ENCODE data around the gene BLVRA. TPM values are rescaled to one million over a fixed set of nuclear protein-coding genes. Genes with fewer than 3 reads are reported as not detected.
"Not testable (repeated sequence)": the region's sequence is repeated elsewhere in the genome, so short reads cannot be mapped to it uniquely, and the experiment has no call there.

Gene BLVRA
- total and polyA plus RNA-seq, 7 donors = 22.9 to 105 (median 60.4) TPM

DNA sequence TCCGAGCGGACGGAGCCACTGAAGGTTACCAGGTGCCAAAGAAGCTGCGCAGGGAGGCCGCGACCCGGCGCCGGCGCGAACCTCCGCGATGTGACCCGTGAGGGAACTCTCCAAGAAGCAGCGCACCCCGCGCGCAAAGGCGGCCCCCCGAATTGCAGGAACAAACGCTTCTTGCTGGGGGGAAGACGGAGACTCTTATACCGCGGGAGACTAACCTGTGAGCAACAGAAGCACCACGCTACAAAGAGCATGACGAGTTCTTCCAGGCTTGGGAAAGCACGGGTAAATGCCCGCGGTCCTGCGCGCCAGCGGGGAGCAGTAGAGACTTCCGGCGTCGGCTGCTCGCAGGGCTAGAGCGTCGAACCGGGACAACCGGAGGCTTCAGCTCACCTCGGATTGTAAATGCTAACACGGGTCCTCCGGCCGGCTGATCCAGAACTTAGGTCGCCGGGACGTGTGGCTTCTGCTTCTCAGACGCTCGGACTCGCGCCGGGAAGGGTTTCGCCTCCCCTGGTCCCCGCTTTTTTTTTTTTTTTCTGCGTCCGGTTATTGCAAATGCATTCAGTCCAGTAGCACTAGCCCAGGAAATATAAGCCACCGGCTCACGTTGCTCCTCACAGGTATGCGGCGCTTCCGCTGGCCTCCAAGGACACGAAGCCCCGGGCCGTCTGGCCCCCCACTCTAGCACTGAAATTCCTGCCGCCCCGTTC lies 29.1 kb upstream of the BLVRA start, which contains the start of gene COA1:
COA1 (minus strand) TSS at position 310 of the 710 bp plus-strand sequence. CDS start 80,909 bp downstream, outside the sequence.
- WGBS, 2 donors = 0% methylated on average over 66 of the region's 66 CpGs
- H3K4me1 ChIP-seq = peaks cover 0 to 36% (median 35%) of the 10 kb centered on the region in 4 donors
- peak in 1 of 4 donors; percentile 51 for TF ChIP-seq EP300 (IDR thresholded peaks at IDR 0.05)
- peak; percentile 42 to 79 (median 70) for TF ChIP-seq POLR2AphosphoS5 (IDR thresholded peaks at IDR 0.05)
- TF ChIP-seq, protein P1, sequence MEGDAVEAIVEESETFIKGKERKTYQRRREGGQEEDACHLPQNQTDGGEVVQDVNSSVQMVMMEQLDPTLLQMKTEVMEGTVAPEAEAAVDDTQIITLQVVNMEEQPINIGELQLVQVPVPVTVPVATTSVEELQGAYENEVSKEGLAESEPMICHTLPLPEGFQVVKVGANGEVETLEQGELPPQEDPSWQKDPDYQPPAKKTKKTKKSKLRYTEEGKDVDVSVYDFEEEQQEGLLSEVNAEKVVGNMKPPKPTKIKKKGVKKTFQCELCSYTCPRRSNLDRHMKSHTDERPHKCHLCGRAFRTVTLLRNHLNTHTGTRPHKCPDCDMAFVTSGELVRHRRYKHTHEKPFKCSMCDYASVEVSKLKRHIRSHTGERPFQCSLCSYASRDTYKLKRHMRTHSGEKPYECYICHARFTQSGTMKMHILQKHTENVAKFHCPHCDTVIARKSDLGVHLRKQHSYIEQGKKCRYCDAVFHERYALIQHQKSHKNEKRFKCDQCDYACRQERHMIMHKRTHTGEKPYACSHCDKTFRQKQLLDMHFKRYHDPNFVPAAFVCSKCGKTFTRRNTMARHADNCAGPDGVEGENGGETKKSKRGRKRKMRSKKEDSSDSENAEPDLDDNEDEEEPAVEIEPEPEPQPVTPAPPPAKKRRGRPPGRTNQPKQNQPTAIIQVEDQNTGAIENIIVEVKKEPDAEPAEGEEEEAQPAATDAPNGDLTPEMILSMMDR (IDR thresholded peaks at IDR 0.05) = peak in 2 of 4 experiments; percentile 16 to 18
- peak in 1 of 2 donors; percentile 25 for TF ChIP-seq POLR2A (IDR thresholded peaks at IDR 0.05)

DNA sequence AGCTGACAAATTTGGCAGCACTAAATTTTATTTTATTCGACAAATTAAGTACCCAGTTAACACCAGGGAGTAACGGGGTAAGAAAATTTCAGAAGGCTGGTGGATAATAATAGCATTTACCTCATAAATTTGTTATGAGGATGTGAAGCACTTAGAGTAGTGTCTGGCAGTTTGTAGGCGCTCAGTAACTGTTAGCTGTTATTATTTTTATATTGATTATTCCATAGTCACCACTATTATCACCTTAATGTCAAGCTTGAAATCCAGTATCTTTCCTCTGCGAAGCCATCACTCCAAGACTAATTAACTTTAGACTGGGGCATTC lies 28.6 kb upstream of the BLVRA start:
- DNase-seq = no peak
- H3K9me3 ChIP-seq = no peaks in the 10 kb centered on the region
- 21 to 23% methylated on average over 4 of the region's 4 CpGs for WGBS, 2 donors
- intact Hi-C loops (cut with DNase I) = loop anchor here (2.0 kb wide), 2 partner anchors 109 to 147 kb away; partner anchors contain the start of gene STK17A
- no peaks in the 10 kb centered on the region for H3K36me3 ChIP-seq
- TF ChIP-seq POLR2AphosphoS5 (IDR thresholded peaks at IDR 0.05) (no peak), EP300 (IDR thresholded peaks at IDR 0.05) (no peak), POLR2A (IDR thresholded peaks at IDR 0.05) (no peak)
- TF ChIP-seq, protein P1 (IDR thresholded peaks at IDR 0.05) = no peak
- peak overlapping the region; percentile 61 to 93 (median 76) for H3K4me3 ChIP-seq
- H3K4me1 ChIP-seq = peaks cover 0 to 31% (median 30%) of the 10 kb centered on the region in 4 donors
- H3K27me3 ChIP-seq = no peaks in the 10 kb centered on the region
- peak overlapping the region; percentile 86 to 89 (median 86) for H3K27ac ChIP-seq

More for the DNA sequence above, 29.1 kb upstream of the BLVRA start, which contains the start of gene COA1:
- intact Hi-C loops (cut with DNase I) = loop anchor here (2.0 kb wide), 2 partner anchors 109 to 147 kb away; partner anchors contain the start of gene STK17A
- peak; percentile 92 for DNase-seq
- Histone ChIP-seq H3K27me3 (no peaks in the 10 kb centered on the region), H3K9me3 (no peaks in the 10 kb centered on the region), H3K27ac (peak within 1 kb of the TSS; percentile 86 to 89 (median 86)), H3K36me3 (no peaks in the 10 kb centered on the region), H3K4me3 (peak within 1 kb of the TSS; percentile 61 to 93 (median 76))

DNA sequence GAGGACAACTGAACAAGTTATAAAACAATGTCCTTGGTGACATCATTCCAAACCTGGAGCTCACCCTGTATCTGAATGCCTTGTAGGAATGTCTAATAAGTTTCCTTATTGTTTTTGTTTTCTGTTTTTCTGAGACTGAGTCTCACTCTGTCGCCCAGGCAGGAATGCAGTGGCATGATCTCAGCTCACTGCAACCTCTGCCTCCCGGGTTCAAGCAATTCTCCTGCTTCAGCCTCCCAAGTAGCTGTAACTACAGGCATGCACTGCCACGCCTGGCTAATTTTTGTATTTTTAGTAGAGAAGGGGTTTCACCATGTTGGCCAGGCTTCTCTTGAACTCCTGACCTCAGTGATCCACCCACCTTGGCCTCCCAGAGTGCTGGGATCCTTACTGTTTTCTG lies 27.0 kb upstream of the BLVRA start:
- peaks cover 0 to 24% (median 16%) of the 10 kb centered on the region in 4 donors for H3K4me1 ChIP-seq
- intact Hi-C loops (cut with DNase I); H3K9me3 ChIP-seq; DNase-seq; H3K27ac ChIP-seq; H3K27me3 ChIP-seq; H3K4me3 ChIP-seq; H3K36me3 ChIP-seq: not testable (repeated sequence)
- 81 to 84% methylated on average over 3 of the region's 3 CpGs for WGBS, 2 donors

DNA sequence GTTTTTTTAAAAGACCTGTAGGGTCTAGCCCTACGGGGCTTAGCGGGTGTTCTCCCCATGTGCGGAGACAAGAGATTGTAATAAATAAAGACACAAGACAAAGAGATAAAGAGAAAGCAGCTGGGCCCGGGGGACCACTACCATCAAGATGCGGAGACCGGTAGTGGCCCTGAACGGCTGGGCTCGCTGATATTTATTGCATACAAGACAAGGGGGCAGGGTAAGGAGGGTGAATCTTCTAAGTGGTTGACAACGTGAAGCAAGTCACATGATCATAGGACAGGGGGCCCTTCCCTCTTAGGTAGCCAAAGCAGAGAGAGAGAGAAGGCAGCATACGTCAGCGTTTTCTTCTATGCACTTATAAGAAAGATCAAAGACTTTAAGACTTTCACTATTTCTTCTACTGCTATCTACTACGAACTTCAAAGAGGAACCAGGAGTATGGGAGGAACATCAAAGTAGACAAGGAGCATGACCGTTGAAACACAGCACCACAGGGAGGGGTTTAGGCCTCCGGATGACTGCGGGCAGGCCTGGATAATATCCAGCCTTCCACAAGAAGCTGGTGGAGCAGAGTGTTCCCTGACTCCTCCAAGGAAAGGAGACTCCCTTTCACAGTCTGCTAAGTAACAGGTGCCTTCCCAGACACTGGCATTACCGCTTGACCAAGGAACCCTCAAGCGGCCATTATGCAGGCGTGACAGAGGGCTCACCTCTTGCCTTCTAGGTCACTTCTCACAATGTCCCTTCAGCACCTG lies 23.7 kb upstream of the BLVRA start:
- DNase-seq; H3K4me3 ChIP-seq; H3K4me1 ChIP-seq; H3K36me3 ChIP-seq; H3K9me3 ChIP-seq; H3K27me3 ChIP-seq; H3K27ac ChIP-seq; intact Hi-C loops (cut with DNase I): not testable (repeated sequence)
- WGBS, 2 donors = 76 to 83% methylated on average over 18 of the region's 18 CpGs
- peak in 1 of 4 donors; percentile 53 for TF ChIP-seq POLR2AphosphoS5 (IDR thresholded peaks at IDR 0.05)

DNA sequence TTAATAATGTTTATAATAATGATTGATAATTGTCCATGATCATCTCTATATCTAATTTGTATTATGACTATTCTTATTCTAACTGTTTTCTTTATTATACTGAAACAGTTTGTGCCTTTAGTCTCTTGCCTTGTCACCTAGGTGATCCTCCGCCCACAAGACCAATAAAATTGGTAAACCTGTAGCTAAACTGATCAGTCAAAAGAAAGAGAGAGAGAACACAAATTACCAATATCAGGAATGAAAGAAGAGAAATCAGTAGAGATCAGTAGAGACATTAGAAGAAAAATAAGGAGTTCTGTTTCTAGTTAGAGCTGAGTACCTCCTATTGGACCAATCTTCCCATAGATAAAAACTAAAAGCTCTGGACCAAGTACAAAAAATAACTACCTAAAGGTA lies 23.1 kb upstream of the BLVRA start:
- TF ChIP-seq POLR2AphosphoS5 (IDR thresholded peaks at IDR 0.05) = no peak
- intact Hi-C loops (cut with DNase I) = no loop called here
- Histone ChIP-seq H3K4me1 (peaks cover 0 to 1% (median under 1%) of the 10 kb centered on the region in 4 donors), H3K4me3 (no peak overlapping the region), H3K27me3 (no peaks in the 10 kb centered on the region), H3K36me3 (no peaks in the 10 kb centered on the region), H3K9me3 (no peaks in the 10 kb centered on the region), H3K27ac (no peak overlapping the region)
- 92% methylated on average over 1 of the region's 1 CpG for WGBS, 2 donors
- DNase-seq = no peak
